Measurements from ENCODE around the gene MFAP4.

MFAP4 gene

DNA sequence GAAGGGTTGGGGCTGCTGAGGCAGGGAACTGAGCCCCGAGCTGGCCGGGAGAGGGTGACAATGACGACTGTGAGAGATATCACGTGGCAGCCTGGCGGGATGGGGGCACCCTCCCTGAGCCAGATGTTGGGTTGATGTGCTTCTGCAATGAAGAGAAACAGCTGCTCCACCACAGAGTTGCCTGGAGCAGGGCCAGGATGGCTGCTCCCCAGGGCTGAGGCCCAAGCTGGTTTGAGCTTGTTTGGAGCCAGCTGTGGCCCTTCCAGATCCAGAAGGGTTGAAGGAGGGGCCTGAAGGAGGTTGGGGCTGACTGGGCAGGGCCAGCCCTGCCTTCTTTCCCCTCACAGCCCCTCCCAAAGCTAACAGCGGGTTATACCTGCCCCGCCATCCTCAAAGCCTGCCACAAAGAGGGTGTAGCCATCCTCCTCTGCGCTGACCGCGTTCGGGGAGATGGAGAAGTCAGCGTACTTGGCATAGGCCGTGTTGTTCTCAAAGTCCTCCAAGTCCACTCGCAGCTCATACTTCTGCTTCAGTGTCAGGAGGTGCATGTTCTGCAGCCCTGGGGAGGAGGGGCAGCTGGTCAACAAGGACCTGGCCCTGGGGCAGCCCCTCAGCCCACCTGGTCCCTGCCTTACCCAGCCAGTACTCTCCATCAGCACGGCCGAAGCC lies 2.1 kb downstream of the MFAP4 start:
- DNase-seq: peak; percentile 48

DNA sequence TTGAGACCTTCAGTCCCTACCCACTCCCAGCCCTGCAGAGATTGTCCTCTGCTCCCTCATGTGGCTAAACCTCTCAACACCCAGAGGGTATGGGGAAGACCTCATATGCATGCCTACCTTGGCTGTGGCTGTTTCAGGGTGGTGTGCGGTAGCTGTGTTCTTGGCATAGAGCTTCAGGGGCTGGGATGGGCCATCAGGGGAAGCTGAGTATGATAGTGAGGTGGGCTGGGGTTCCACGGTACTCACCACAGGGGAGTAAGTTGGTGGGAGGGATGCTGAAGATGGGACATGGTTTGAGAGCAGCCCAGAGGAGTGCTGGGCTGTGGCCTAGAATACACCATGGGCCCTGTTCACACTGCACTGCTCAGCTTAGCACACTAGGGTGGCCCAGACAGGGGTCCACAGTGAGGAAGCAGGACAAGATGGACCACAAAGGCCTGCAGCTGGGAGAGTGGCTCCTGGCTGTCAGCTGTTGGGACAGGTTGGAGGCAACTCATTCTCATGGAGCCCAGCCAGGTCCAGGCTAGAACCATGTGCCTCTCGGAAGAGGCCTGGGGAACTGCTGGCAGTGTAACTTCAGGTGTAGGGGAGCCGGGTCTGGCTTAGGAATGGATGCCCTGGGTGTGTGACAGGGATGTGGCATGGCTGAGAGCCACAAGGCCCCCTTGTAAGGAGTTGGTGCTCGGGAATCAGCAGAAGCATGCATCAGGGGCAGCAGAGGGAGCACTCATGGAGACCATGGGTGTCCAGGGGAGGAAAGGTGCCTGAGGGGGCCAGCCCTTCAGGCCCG lies 3.1 kb downstream of the MFAP4 start:
- no peak for DNase-seq

DNA sequence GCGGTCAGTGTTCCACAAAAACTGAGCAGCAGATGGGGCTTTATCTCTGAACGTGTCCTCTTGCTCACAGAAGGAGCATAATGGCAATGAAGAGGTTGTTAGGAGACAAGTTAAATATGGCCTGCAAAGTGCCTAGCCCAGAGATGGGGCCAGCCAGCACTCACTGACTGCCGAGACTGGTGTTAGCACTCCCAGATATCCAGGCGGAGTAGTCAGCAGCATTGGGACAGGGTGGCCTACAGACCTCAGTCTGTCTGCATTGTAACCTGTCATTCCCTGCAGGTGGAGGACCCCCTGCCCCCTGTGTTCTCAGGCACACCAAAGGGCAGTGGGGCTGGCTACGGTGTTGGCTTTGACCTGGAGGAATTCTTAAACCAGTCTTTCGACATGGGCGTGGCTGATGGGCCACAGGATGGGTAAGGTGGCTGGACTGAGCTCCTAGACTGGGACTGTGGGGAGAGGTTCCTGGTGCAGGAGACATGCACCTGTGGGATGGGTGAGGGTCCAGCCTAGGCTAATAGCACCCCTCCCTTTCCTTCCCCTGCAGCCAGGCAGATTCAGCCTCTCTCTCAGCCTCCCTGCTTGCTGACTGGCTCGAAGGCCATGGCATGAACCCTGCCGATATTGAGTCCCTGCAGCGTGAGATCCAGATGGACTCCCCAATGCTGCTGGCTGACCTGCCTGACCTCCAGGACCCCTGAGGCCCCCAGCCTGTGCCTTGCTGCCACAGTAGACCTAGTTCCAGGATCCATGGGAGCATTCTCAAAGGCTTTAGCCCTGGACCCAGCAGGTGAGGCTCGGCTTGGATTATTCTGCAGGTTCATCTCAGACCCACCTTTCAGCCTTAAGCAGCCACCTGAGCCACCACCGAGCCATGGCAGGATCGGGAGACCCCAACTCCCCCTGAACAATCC lies 4.2 kb downstream of the MFAP4 start:
- no peak for DNase-seq

DNA sequence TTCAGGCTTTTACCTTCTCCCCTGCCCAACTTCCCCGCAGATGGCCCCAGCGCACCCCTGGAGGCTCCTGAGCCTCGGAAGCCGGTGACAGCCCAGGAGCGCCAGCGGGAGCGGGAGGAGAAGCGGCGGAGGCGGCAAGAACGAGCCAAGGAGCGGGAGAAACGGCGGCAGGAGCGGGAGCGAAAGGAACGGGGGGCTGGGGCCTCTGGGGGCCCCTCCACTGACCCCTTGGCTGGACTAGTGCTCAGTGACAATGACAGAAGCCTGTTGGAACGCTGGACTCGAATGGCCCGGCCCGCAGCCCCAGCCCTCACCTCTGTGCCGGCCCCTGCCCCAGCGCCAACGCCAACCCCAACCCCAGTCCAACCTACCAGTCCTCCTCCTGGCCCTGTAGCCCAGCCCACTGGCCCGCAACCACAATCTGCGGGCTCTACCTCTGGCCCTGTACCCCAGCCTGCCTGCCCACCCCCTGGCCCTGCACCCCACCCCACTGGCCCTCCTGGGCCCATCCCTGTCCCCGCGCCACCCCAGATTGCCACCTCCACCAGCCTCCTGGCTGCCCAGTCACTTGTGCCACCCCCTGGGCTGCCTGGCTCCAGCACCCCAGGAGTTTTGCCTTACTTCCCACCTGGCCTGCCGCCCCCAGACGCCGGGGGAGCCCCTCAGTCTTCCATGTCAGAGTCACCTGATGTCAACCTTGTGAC lies 5.1 kb downstream of the MFAP4 start:
- no peak for DNase-seq

DNA sequence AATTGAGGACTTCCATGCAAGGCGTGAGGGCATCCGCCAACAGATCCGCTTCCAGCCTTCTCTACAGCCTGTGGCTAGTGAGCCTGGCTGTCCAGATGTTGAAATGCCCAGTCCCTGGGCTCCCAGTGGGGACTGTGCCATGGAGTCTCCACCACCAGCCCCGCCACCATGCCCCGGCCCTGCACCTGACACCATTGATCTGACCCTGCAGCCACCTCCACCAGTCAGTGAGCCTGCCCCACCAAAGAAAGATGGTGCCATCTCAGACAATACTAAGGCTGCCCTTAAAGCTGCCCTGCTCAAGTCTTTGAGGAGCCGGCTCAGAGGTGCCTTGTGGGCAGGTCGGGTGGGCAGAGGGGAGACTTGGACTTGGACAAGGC lies 5.6 kb downstream of the MFAP4 start:
- no peak for DNase-seq

DNA sequence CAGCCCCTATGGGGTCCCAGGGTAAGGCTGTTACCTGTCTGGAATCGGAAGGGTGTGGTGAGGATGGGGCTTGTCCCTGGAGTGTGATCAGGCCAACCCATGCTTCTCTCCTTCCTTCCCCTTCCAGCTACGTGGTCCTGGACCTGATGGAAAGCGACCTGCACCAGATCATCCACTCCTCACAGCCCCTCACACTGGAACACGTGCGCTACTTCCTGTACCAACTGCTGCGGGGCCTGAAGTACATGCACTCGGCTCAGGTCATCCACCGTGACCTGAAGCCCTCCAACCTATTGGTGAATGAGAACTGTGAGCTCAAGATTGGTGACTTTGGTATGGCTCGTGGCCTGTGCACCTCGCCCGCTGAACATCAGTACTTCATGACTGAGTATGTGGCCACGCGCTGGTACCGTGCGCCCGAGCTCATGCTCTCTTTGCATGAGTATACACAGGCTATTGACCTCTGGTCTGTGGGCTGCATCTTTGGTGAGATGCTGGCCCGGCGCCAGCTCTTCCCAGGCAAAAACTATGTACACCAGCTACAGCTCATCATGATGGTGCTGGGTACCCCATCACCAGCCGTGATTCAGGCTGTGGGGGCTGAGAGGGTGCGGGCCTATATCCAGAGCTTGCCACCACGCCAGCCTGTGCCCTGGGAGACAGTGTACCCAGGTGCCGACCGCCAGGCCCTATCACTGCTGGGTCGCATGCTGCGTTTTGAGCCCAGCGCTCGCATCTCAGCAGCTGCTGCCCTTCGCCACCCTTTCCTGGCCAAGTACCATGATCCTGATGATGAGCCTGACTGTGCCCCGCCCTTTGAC lies 6.3 kb downstream of the MFAP4 start:
- DNase-seq: no peak

DNA sequence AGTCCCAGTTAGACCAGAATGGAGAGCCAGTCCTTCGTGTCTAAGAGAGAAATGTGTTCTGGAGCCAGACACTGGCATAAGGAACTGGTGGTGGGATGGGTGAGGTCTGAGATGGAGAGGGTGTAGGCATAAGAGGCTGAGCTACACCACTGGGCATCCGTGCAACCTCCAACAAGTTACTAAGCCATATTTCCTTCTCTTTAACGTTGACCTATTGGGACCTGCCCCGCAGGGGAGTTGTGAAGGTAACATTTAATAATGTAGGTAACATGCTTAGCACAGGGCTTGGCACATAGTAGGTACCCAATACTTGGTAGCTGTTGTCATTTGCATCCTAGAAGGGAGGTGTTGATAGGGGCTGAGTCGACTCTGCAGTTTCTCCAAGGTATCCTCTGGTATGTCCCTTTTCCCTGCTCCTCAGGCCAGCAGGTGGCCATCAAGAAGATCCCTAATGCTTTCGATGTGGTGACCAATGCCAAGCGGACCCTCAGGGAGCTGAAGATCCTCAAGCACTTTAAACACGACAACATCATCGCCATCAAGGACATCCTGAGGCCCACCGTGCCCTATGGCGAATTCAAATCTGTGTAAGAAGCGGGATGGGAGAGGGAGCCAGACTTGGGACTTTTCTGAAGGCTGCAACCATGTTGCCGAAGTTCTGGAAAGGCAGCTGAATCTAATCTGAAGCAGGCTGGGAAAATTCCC lies 7.5 kb downstream of the MFAP4 start:
- DNase-seq: no peak

DNA sequence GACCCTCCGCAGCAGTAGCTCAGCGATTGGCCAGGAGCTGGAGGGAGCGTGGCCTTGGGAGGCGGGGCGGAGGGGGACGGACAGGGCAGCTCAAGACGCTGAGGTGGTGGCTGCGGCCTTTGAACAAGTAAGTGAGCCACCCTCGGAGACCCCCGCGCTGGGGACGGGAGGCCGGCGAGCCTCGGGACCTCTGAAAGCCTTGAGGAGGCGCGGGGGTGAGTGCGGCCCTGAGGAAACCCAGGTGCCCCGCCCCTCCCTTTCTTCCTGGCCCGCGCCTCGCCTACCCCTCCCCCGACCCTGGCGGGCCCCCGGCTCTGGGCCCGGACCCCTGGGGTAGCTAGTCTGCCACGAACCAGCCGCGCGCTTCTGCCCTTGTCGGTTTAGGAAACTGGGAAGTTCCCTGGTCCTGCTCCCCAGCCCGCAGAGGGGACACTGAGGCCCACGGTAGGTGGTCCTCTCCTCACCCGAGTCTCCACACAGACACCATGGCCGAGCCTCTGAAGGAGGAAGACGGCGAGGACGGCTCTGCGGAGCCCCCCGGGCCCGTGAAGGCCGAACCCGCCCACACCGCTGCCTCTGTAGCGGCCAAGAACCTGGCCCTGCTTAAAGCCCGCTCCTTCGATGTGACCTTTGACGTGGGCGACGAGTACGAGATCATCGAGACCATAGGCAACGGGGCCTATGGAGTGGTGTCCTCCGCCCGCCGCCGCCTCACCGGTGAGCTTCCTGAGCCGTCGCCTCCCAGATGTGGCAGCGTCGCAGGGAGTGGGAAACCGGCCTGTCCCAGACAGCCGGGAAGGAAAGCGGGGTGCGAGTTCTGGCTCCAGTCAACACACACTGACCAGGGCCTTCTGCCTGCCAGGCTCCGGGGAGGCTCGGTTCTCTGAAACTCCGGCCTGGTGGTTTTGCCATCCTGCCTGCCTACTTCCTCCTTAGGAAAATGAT lies 8.3 kb downstream of the MFAP4 start, which contains the start of gene MAPK7:
Gene MAPK7, plus strand, starts transcription at position 83 of the 945 bp plus-strand sequence. Its CDS starts 403 bp downstream, at position 486.
- DNase-seq: no peak

DNA sequence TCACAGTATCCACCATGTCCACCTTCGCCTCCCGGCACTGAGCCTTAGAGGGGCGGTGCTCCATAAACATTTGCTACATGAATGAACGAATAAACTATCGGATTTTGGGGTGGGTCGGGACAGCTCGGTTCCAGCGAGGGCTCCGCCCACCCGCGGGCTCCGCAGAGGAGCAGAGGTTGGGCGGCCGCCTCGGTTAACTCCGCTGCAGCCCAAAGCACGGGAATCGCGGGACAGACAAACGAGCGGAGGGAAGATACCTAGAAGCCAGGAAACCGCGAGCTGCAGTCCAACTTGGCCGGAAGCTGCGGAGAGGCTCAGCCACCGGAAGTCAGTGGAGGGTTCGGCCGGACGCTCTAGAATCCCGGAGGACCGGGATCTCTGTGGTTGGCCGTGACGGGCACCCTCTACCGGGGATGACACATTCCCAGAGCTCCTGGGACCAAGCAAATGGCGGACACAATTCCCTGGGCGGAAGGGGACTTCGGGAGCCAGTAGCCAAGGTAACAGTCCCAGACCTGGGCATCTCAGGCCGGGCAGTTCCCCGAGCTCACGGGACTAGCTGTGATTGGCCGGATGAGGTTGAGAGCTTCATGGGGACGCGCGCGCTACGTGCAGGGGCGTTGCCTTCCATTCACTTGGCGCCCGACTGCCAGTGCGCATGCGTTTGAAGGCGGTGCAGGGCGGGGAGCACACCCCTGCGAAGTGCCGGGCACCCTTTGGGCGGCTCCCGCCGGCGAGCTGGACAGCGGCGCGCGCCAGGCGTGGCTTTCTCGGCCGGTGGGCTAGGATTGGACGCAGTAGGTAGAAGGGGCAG lies 9.2 kb downstream of the MFAP4 start:
- peak; percentile 97 for DNase-seq

DNA sequence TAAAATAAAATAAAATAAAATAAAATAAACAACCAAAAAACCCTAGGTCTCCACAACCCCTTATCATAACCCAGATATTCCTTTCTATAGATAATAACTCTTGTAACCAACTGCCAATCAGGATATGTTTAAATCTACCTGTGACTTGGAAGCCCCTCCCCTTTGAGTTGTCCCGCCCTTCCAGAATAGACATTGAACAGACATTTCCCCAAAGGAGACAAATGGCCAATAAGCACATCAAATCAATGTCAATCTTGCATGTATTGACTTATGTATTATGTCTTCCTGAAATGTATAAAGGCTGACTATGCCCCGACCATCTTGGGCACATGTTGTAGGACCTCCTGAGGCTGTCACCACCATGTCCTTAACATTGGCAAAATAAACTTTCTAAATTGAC lies 10.2 kb downstream of the MFAP4 start:
- peak; percentile 23 for DNase-seq

DNA sequence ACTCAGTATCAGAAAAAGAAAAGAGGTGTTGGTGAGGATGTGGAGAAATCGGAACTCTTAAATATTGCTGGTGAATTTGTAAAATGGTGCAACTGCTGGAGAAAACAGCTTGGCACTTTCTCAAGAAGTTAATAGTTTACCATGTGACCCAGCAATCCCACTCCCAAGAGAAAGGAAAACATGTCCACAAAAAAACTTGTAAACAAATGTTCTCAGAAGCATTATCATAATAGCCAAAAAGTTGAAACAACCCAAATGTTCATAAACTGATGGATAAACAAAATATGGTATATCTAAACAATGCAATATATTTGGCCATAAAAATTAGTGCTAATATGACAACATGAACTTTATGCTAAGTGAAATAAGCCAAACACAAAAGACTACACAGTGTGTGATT lies 11.3 kb downstream of the MFAP4 start:
- no peak for DNase-seq

DNA sequence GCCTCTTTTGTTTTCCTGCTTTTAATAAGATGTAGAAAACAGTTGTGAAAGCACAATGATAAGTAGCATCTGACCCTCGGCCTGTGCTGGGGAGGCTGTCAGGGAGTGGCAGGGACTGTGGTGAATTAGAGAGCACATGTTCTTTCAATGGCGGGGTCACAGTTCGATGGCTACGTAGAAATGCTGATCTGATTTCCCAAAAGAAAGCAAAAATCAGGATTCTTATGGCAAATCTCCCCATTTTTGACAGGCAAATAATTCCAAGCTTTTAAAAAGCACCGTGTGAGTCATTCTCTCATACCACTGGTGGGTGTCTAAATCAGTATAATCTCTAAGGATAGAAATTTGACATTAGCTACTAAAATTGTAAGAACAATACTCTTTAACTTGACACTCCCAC lies 12.9 kb downstream of the MFAP4 start:
- DNase-seq: no peak

DNA sequence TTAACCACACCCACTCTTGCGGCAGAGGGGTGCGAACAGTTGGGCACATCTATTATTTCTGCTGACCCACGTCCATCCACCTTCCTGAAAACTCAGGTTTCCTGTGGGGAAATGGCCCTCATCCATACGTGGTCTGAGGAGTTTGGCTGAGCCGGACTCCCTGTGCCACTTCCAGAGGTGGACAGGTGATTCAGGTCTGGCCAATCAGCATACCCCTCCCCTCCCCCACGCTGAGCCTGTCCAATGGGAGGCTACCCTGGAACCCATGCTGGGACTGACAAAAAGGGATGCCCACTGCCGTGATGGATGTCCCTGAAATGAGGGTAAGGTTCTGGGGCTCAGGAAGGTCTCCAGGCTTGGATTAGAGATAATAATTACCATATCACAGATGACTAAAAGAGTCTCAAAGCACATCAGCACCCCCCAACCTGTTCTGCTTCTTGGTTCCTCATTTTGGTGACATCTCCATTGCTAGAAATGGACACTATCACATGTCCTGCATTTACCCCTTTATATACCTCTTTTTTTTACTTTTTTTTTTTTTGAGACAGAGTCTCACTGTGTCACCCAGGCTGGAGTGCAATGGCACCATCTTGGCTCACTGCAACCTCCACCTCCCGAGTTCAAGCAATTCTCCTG lies 14.0 kb downstream of the MFAP4 start:
- DNase-seq: peak; percentile 11

DNA sequence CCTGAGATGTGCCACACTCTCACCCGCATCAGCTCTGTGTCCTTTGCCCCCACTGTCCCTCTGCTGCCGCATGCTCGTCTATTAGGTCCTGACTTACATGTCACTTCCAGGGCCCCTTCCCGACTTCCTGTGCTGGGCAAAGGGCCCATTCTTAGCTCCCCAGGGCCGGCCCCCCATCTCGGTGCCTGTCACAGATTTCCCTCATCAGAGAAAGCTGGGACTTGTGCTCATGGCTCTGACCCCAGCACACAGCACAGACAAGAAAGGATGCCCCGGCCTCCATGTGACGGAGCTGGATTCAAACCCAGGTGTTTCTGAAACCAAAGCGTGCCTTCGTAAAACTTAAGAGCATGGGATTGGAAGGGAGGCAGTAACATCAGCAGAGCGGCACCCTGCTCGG lies 14.6 kb downstream of the MFAP4 start:
- no peak for DNase-seq

DNA sequence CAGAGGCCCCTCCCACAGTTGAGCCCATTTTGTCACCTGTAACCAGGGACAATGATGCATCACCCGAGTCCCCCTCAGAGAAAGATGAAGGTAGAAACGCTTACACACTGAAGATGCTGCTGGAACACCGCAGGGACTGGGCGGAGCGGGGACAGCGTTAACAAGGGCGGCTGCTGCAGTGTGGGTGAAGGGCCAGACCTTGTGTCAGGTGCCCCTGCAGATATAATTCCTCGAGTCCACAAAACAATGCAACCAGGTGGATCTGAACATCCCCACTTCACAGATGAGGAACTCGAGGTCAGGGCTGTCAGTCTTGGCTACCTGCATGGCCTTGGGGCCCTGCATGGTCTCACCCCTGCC lies 15.0 kb downstream of the MFAP4 start:
- DNase-seq: no peak

DNA sequence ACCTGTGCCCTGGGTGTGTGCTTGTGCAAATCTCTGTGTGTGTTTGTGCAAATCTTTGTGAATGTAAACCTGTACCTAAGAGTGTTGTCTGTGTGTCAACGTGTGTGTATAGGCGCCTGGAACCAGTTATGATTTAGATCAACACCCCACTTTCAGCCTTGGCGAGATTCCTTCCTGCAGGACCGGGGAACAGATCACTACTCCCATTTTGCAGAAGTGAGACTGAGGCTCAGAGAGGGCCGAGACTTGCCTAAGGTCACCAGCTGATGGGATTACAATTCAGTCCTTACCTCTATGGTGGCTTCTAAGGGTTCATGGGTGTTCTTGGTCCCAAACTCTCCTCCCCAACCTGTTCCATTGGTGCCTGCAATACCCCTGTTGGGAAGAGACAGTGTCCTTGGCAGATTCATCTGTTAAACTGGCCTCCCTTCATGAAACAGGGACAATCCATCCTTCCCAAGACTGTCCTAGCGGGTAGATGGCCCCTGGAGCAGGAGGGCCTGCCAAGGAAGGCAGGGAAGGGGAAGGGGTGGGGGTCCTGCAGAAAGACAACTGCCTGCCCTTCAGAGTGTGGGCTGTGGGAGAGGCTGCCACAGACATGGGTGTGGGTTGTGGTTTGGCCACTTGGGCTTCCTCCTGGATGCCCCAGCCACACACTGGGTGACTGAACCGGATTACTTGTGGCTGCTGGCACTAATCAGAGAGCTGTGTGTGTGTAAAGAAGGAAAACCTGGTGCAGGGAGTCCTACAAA lies 15.6 kb downstream of the MFAP4 start:
- DNase-seq: no peak

DNA sequence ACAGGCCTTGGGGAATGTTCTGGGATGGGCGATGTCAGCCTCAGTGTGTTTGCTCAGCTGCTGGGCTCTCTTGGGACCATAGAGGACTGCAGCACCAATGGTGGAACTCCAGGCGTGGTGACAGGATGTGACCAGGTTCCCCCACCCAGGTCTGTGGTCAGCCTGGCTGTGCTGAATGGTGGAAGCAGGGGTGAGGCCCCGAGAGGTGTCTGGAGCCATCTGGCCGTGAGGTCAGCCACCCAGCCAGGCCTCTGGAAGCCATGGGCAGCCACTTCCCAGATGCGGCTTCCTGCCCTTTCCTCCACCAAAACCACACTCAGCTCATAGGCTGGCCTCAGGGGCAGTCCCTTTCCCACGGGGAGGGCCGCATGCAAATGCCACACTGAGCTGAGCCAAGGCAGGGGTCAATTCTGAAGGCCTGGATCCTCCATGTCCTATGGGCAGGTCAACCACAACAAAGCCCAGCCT lies 16.5 kb downstream of the MFAP4 start:
- DNase-seq: peak; percentile 9
